Transverse colon (tissue), 3 donors: Measurements from ENCODE around the gene CAPNS2.

ENCODE experiments used
- POLR2A ChIP-seq: fragments of 450-650 bp; IDR thresholded peaks from one replicate; pipeline ENCODE4 v1.6.1; 2016; ENCODE audit warnings: antibody characterized with exemption, mild to moderate bottlenecking, moderate library complexity
- TF ChIP-seq, protein P1 (sequence below), 5 experiments: fragments of 200-600 bp in 3 of 5; fragments of 450-650 bp in 2 of 5; sonication (generic) in 3 of 5; IDR thresholded peaks; 1 replicate in 2 of 5; 2 replicates in 3 of 5; pipeline ENCODE4 v1.5.1; 2016 to 2017; ENCODE audit warnings: antibody characterized with exemption in 5 of 5, inconsistent platforms in 3 of 5, mild to moderate bottlenecking in 2 of 5, moderate library complexity in 1 of 5

DNA sequence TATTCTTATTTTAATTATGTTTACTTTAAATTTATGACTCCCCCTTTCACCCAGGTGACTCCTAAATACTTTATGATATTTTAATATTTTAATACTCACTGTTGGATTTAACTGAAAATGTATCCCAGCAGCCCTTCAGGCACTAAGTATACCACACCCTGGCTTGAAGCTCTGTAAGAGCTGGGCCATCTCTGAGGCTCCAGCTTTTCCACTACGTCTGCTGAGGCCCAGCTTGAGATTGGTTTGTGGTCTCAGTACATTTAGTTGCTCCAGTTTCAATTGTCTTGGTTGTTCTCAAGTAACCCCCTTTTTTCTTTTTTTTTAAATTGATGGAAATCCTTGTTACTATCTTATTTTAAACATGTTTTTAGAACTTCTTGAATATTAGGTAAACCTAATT lies 27.0 kb upstream of the CAPNS2 start:
- TF ChIP-seq, protein P1, sequence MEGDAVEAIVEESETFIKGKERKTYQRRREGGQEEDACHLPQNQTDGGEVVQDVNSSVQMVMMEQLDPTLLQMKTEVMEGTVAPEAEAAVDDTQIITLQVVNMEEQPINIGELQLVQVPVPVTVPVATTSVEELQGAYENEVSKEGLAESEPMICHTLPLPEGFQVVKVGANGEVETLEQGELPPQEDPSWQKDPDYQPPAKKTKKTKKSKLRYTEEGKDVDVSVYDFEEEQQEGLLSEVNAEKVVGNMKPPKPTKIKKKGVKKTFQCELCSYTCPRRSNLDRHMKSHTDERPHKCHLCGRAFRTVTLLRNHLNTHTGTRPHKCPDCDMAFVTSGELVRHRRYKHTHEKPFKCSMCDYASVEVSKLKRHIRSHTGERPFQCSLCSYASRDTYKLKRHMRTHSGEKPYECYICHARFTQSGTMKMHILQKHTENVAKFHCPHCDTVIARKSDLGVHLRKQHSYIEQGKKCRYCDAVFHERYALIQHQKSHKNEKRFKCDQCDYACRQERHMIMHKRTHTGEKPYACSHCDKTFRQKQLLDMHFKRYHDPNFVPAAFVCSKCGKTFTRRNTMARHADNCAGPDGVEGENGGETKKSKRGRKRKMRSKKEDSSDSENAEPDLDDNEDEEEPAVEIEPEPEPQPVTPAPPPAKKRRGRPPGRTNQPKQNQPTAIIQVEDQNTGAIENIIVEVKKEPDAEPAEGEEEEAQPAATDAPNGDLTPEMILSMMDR (IDR thresholded peaks at IDR 0.05) = no peak
- no peak for TF ChIP-seq POLR2A
